ENCODE data around the gene FAM3A. TPM values are rescaled to one million over a fixed set of nuclear protein-coding genes. Genes with fewer than 3 reads are reported as not detected.
A peak's percentile ranks its signal among the peaks of the same experiment; 100 is the strongest.

The FAM3A gene
- total RNA-seq, 1 experiment from 2014 or later: 15.6 TPM

- CTCF ChIA-PET: no interaction called here
- BruUV-seq (replicated peaks): no TSS peak
- ATAC-seq (peak; percentile 26), DNase-seq (ENCODE audit: low read depth, low spot score) (no peak)
- POLR2A ChIA-PET: no interaction called here
- H3K4me1 ChIP-seq (ENCODE audit: control insufficient read depth in 1 of 2, insufficient read depth in 2 of 2, low read length in 2 of 2): peaks cover 27 to 34% of the 10 kb centered on the region in 2 experiments
- peak overlapping the region; percentile 79 for H3K27ac ChIP-seq (ENCODE audit: low read depth, low read length)
- H3K9ac ChIP-seq (ENCODE audit: low read length): peak overlapping the region; percentile 47
- H3K27me3 ChIP-seq (ENCODE audit: insufficient read depth, low read length): no peaks in the 10 kb centered on the region
- no peak overlapping the region for H2AFZ ChIP-seq (ENCODE audit: low read depth, low read length, poor library complexity, severe bottlenecking)
- intact Hi-C loops (cut with micrococcal nuclease): no loop called here
- no peaks in the 10 kb centered on the region for H3K9me2 ChIP-seq (ENCODE audit: insufficient read depth)
- H3K4me3 ChIP-seq (replicated peaks in 1 of 2; ENCODE audit: low read depth in 1 of 2, low read length in 2 of 2): no peak overlapping the region; a peak in 1 of 4 replicates
- H3K36me3 ChIP-seq (ENCODE audit: control insufficient read depth in 1 of 2, insufficient read depth in 2 of 2, low read length in 2 of 2): peaks cover 0 to 9% of the 10 kb centered on the region in 2 experiments; a peak in 2 of 4 replicates
- TF ChIP-seq RAD21 (IDR thresholded peaks at IDR 0.05; ENCODE audit: low read depth) (no peak), POLR2AphosphoS5 (IDR thresholded peaks at IDR 0.05; ENCODE audit: low read depth, low read length) (no peak), EGR1 (IDR thresholded peaks at IDR 0.05; ENCODE audit: low read depth) (no peak), REST (IDR thresholded peaks at IDR 0.05; ENCODE audit: low read depth) (no peak), SIN3A (IDR thresholded peaks at IDR 0.05; ENCODE audit: low read depth) (no peak), CBX3 (IDR thresholded peaks at IDR 0.05; ENCODE audit: low read depth) (no peak), MAX (IDR thresholded peaks at IDR 0.05) (no peak), CEBPB (IDR thresholded peaks at IDR 0.05; ENCODE audit: low read depth) (no peak), SP1 (IDR thresholded peaks at IDR 0.05; ENCODE audit: low read depth) (no peak), FOSL1 (IDR thresholded peaks at IDR 0.05; ENCODE audit: low read depth) (no peak), ELF1 (IDR thresholded peaks at IDR 0.05; ENCODE audit: borderline replicate concordance, low read depth) (no peak), EZH2phosphoT487 (IDR thresholded peaks at IDR 0.05; ENCODE audit: borderline replicate concordance) (no peak), ATF3 (IDR thresholded peaks at IDR 0.05) (no peak), EZH2 (IDR thresholded peaks at IDR 0.05) (no peak)
- TF ChIP-seq, protein P1, sequence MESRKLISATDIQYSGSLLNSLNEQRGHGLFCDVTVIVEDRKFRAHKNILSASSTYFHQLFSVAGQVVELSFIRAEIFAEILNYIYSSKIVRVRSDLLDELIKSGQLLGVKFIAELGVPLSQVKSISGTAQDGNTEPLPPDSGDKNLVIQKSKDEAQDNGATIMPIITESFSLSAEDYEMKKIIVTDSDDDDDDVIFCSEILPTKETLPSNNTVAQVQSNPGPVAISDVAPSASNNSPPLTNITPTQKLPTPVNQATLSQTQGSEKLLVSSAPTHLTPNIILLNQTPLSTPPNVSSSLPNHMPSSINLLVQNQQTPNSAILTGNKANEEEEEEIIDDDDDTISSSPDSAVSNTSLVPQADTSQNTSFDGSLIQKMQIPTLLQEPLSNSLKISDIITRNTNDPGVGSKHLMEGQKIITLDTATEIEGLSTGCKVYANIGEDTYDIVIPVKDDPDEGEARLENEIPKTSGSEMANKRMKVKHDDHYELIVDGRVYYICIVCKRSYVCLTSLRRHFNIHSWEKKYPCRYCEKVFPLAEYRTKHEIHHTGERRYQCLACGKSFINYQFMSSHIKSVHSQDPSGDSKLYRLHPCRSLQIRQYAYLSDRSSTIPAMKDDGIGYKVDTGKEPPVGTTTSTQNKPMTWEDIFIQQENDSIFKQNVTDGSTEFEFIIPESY (IDR thresholded peaks at IDR 0.05; ENCODE audit: extremely low read depth, insufficient replicate concordance, low read length): no peak
- peaks cover 21% of the 10 kb centered on the region for H3K79me2 ChIP-seq (ENCODE audit: insufficient read depth, low read length)
- no peaks in the 10 kb centered on the region for H4K20me1 ChIP-seq (ENCODE audit: insufficient read depth)
- no peaks in the 10 kb centered on the region for H3K9me3 ChIP-seq (ENCODE audit: control insufficient read depth in 1 of 2, insufficient read depth in 1 of 2, low read depth in 1 of 2, low read length in 2 of 2)
- peak overlapping the region; percentile 57 for H3K4me2 ChIP-seq (ENCODE audit: low read length)
- RAD21 ChIA-PET (ENCODE audit: low non-redundant PET in 1 of 2, low total read pairs in 2 of 2, uncharacterized antibody in 2 of 2, unreplicated experiment in 2 of 2): no interaction called here
Observed at GRCh38 chrX:154541589-154541895, 25.5 kb upstream of the FAM3A start.
